ENCODE results near the gene FITM1.

Gene FITM1

GRCh38 chr14:24162093-24162492 lies 31.6 kb downstream of the FITM1 start:
- no peak for DNase-seq

DNA sequence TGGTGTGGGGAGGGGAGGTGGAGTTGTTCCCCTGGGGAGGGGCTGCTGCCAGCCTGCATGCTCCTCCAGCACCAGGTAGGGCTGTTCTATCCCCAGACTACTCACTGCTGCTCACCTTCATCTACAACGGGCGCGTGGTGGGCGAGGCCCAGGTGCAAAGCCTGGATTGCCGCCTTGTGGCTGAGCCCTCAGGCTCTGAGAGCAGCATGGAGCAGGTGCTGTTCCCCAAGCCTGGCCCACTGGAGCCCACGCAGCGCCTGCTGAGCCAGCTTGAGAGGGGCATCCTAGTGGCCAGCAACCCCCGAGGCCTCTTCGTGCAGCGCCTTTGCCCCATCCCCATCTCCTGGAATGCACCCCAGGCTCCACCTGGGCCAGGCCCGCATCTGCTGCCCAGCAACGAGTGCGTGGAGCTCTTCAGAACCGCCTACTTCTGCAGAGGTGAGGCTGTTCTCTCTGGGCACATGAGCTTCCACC lies 34.1 kb downstream of the FITM1 start:
- no peak for DNase-seq

DNA sequence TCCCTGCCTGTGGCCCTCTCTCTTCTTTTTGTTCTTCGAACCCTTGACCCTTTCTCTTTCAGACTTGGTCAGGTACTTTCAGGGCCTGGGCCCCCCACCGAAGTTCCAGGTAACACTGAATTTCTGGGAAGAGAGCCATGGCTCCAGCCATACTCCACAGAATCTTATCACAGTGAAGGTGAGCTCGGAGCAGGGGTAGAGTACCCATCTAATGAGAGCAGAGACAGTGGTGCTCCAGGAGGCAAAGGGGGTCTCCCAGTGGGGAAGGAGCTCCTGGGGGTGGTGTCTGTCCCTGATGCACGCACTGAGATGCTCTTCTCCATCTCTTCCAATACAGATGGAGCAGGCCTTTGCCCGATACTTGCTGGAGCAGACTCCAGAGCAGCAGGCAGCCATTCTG lies 35.3 kb downstream of the FITM1 start:
- no peak for DNase-seq

DNA sequence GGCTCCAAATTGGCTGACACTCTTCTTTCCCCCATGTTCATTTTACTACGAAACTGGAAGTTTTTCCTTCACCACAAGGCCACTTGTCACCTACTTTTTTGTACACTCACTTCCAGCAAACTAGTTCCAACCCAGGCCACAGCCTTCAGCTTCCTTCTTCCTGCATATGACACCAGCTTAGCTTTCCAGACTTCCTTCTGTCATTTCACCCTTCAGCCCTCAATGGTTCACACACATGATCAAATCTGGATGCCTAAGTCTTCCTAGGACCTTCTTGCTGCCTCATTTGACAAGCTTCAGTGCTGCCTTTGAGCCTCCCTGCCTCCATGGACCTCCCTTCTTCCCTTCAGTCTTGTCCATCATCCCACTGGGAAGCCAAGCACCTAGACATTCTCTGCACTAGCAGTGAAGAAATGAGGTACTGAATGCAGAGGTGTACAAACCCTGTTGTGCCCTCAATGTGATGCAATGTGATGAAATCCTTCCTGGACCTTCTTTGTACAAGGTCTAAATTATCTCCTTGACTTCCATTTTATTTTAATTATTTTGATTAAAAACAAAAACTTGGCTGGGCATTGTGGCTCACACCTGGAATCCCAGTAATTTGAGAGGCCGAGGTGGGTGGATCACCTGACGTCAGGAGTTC lies 37.1 kb downstream of the FITM1 start:
- no peak for DNase-seq

- peak; percentile 88 for DNase-seq
These were observed 41.2 kb downstream of the FITM1 start, which contains the start of gene REC8 for GRCh38 chr14:24171422-24172260. TSS of gene REC8 (plus strand) at chr14:24172080. CDS start at chr14:24172553, 473 bp downstream.

GRCh38 chr14:24172261-24172860 lies 41.9 kb downstream of the FITM1 start:
- DNase-seq, result no peak

- DNase-seq, result no peak
These were observed 42.4 kb downstream of the FITM1 start for GRCh38 chr14:24172871-24173281.

DNA sequence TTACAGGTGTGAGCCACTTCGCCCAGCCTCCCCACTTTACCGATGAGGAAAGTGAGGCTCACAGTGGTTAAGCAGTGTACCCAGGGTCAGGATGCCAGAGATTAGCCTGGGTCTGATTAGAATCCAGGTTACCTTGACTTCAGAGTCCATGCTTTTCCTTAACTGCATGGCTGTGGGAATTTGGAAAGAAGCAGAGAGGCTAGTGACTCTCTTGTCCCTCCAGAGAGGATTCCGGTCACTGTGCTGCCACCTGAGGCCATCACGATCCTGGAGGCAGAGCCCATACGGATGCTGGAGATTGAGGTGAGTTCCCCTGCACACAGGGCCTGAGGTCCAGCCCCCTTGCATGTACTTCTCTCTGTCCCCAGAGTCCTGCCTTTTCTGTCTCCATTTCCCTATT lies 46.1 kb downstream of the FITM1 start:
- no peak for DNase-seq

GRCh38 chr14:24177041-24177825 lies 46.8 kb downstream of the FITM1 start:
- DNase-seq, result no peak

DNA sequence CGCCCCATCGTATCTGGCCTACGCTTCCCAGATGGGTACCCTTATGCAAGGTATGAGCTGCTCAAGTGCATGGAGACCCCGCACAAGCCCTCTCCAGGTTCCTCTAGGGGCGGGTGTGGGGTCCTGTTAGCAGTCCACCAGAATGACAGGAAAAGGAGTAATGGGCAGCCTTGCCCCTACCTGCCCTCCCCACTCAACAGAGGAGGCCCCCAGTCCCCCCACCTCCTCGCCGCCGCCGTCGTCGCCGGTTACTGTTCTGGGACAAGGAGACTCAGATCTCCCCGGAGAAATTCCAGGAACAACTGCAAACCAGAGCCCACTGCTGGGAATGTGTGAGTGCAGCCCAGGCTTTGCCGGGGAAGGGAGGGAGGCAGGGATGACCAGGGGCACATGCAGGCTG lies 47.4 kb downstream of the FITM1 start:
- no peak for DNase-seq

GRCh38 chr14:24178399-24179178 lies 48.1 kb downstream of the FITM1 start:
- DNase-seq, result no peak

DNA sequence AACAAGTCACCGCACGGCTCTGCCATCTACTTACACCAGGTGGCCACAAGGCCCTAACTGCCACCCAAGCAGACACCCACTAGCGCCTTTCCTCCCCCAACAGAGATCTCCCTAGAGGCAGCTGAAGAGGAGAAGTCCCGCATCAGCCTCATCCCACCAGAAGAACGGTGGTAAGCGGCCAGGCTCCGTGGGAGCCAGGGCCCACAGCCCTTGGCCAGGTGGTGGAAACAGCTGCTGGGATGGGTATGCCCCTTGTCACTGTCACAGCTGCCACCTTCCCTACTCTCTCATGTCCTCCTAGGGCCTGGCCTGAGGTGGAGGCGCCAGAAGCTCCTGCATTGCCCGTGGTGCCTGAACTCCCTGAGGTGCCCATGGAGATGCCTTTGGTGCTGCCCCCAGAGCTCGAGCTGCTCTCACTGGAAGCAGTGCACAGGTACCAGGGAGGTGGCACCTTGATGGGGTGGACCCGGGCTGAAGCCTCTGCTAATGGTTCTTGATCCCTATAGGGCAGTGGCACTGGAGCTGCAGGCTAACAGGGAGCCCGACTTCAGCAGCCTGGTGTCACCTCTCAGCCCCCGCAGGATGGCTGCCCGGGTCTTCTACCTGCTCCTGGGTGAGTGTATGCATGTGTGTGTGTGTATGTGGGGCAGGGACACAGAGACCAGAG lies 49.0 kb downstream of the FITM1 start:
- DNase-seq, result no peak

- DNase-seq, result no peak
These were observed 49.7 kb downstream of the FITM1 start for GRCh38 chr14:24179961-24180796.

DNA sequence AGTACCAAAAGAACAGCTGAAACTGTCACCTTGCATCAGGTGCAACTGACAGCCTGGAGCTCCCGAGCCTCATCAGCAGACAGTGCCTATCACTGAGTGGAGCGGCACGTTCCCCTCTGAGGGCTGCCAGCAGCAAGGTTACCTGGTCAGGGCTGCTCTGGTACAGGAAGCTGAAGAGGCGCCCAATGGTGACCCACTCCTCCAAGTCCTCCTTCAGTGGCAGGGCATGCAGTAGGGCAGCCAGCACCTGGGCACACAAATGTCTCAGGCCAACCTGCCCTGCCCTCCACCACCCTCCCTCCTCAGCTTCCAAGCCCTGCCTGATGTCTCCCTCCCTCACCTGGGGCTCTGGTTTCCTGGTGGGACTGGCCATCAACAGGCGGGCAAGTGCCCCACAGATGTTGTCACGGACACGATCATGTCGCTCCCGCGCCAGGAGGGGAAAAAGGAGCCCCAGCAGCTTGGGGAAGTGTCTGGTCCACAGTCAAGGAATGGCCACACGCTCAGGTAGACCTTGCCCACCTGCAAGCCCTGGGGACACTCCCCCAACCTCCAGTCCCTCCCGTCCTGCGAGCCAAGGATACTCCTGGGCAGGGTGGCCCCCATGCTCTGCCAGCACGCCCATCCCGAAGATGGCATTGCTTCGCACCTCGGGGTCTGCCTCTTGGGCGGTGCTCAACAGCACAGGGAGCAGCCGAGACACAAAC lies 51.1 kb downstream of the FITM1 start:
- DNase-seq, result no peak
